K562 (cell line): Measurements from ENCODE around the gene ERBB4. TPM values are rescaled to one million over a fixed set of nuclear protein-coding genes. Genes with fewer than 3 reads are reported as not detected.

Experiments used
- ATAC-seq: fragments of 200-7000 bp; cut with Tn5 transposase; 3 replicates; pipeline ENCODE4 v1.9.1; 2020; ENCODE audit warnings: moderate library complexity
- BruUV-seq: library from RNA; stranded (reverse); fragments of 400-500 nt; replicated peaks from 2 replicates; lab custom pipeline; 2021; lab: Mats Ljungman, UMichigan
- CTCF ChIA-PET: fragments of 300-600 bp; formaldehyde crosslinking; extraction: SDS; loops from one replicate; lab custom pipeline; 2021; ENCODE audit warnings: low intra/inter-chr PET ratio; lab: Yijun Ruan, JAX
- POLR2A ChIA-PET: fragments of 300-600, 350-650 bp; sonication (Branson Sonifier 250); formaldehyde crosslinking; extraction: SDS; loops from one replicate; lab custom pipeline; 2021; ENCODE audit warnings: antibody characterized with exemption, inconsistent platforms; lab: Yijun Ruan, JAX
- DNase-seq, 4 experiments: peaks; one replicate each; pipeline versions ENCODE4 v3.0.0 to v3.0.0-alpha.2; 2011 to 2018; ENCODE audit warnings: low spot score in 3 of 4, mixed read lengths in 3 of 4; ENCODE audit errors: extremely low read depth in 1 of 4
- FAIRE-seq: peaks from 2 replicates; lab custom pipeline; 2011; peaks lifted over from hg19 to GRCh38; lab: Jason Lieb, UNC
- H2AFZ ChIP-seq: 2 replicates; pipeline ENCODE4 v1.6.0; 2011; ENCODE audit warnings: low read depth, low read length, control low read depth, inconsistent platforms
- H3K27ac ChIP-seq: fragments of 200-600 bp; 3 replicates; pipeline ENCODE4 v1.8.0; 2011; ENCODE audit warnings: low read depth, mild to moderate bottlenecking, control low read depth, inconsistent platforms, low read length, moderate library complexity, mixed read lengths; ENCODE audit errors: extremely low read depth
- H3K27me3 ChIP-seq, 2 experiments: fragments of 300-600 bp in 1 of 2; 2 replicates in 1 of 2; 3 replicates in 1 of 2; pipeline versions ENCODE4 v1.6.0 to v1.8.0; 2011; ENCODE audit warnings: inconsistent platforms in 2 of 2, low read length in 2 of 2, mild to moderate bottlenecking in 1 of 2, mixed read lengths in 1 of 2, moderate library complexity in 1 of 2; ENCODE audit not compliant: control insufficient read depth in 2 of 2, insufficient read depth in 2 of 2
- H3K36me3 ChIP-seq: fragments of 300-600 bp; 3 replicates; pipeline ENCODE4 v1.8.0; 2011; ENCODE audit warnings: mild to moderate bottlenecking, low read length, inconsistent platforms; ENCODE audit not compliant: control insufficient read depth, insufficient read depth
- H3K4me1 ChIP-seq, 2 experiments: fragments of 200-600 bp in 1 of 2; replicated peaks in 1 of 2; 2 replicates in 1 of 2; 3 replicates in 1 of 2; pipeline versions ENCODE4 v1.5.1 to v1.8.0; 2011; ENCODE audit warnings: inconsistent platforms in 2 of 2, low read length in 2 of 2, mild to moderate bottlenecking in 1 of 2, mixed read lengths in 1 of 2, moderate library complexity in 1 of 2; ENCODE audit not compliant: control insufficient read depth in 2 of 2, insufficient read depth in 2 of 2
- H3K4me2 ChIP-seq: 2 replicates; pipeline ENCODE4 v1.6.1; 2011; ENCODE audit warnings: low read length, control low read depth, inconsistent platforms, mixed read lengths; ENCODE audit not compliant: insufficient read depth
- H3K4me3 ChIP-seq: fragments of 200-600 bp; sonication (generic), shearing (Covaris generic); 2 replicates; pipeline ENCODE4 v1.5.1; 2016; ENCODE audit warnings: control low read depth, inconsistent platforms
- H3K79me2 ChIP-seq: fragments of 200-600 bp; 3 replicates; pipeline ENCODE4 v1.8.0; 2011; ENCODE audit warnings: low read length, inconsistent platforms; ENCODE audit not compliant: control insufficient read depth, insufficient read depth
- H3K9ac ChIP-seq, 2 experiments: 2 replicates each; pipeline versions ENCODE4 v1.6.0 to v1.6.1; 2011; ENCODE audit warnings: low read depth in 2 of 2, low read length in 2 of 2, control low read depth in 1 of 2, inconsistent platforms in 1 of 2, mild to moderate bottlenecking in 1 of 2, mixed read lengths in 1 of 2; ENCODE audit not compliant: insufficient read depth in 1 of 2
- H3K9me1 ChIP-seq: one replicate; pipeline ENCODE4 v1.6.0; 2011; ENCODE audit warnings: inconsistent platforms, mild to moderate bottlenecking, low read length, moderate library complexity; ENCODE audit not compliant: control insufficient read depth, insufficient read depth
- H3K9me3 ChIP-seq: replicated peaks from 2 replicates; pipeline ENCODE4 v1.5.1; 2011; ENCODE audit warnings: low read depth, low read length, inconsistent platforms; ENCODE audit not compliant: control insufficient read depth, insufficient read depth
- H4K20me1 ChIP-seq: replicated peaks from 2 replicates; pipeline ENCODE4 v1.6.1; 2011; ENCODE audit warnings: low read length, inconsistent platforms, mixed read lengths; ENCODE audit not compliant: control insufficient read depth, insufficient read depth
- ELF2 ChIP-seq: fragments of 250-450 bp; sonication (Bioruptor Pico); IDR thresholded peaks from 2 replicates; pipeline ENCODE4 v1.5.0; 2021; ENCODE audit warnings: mild to moderate bottlenecking
- IRF2 ChIP-seq: sonication (generic); formaldehyde crosslinking; IDR thresholded peaks from 2 replicates; pipeline ENCODE4 v1.8.1; 2022; ENCODE audit warnings: mild to moderate bottlenecking, missing genetic modification reagents
- MBD1 ChIP-seq: fragments of 250-450 bp; sonication (Bioruptor Pico); IDR thresholded peaks from 2 replicates; pipeline ENCODE4 v1.8.0; 2022; ENCODE audit warnings: inconsistent platforms
- NKRF ChIP-seq: fragments of 450-650 bp; IDR thresholded peaks from 2 replicates; pipeline ENCODE4 v1.6.1; 2016; ENCODE audit warnings: borderline replicate concordance
- NR3C1 ChIP-seq: sonication (generic); formaldehyde crosslinking; IDR thresholded peaks from 2 replicates; pipeline ENCODE4 v1.8.1; 2022; ENCODE audit warnings: missing genetic modification reagents
- POLR2B ChIP-seq: fragments of 450-650 bp; IDR thresholded peaks from 2 replicates; pipeline ENCODE4 v1.6.1; 2018; ENCODE audit warnings: low read depth; ENCODE audit not compliant: partially characterized antibody
- PTTG1 ChIP-seq: fragments of 450-650 bp; IDR thresholded peaks from 2 replicates; pipeline ENCODE4 v1.6.1; 2016; ENCODE audit warnings: low read depth, mild to moderate bottlenecking, missing genetic modification characterization, missing compliant biosample characterization
- STAT6 ChIP-seq: sonication (generic); formaldehyde crosslinking; IDR thresholded peaks from 2 replicates; pipeline ENCODE4 v1.8.1; 2023; ENCODE audit warnings: mild to moderate bottlenecking, missing genetic modification reagents
- TAF1 ChIP-seq: IDR thresholded peaks from 2 replicates; pipeline ENCODE4 v1.6.1; 2011; ENCODE audit warnings: mild to moderate bottlenecking, low read length, moderate library complexity; ENCODE audit not compliant: insufficient read depth, control insufficient read depth, severe bottlenecking; ENCODE audit errors: extremely low read depth
- TBP ChIP-seq: optimal IDR thresholded peaks from 2 replicates; pipeline ENCODE3; 2011; ENCODE audit warnings: low read depth, low read length, improper control_type of control experiment
- TGIF2 ChIP-seq: sonication (generic); formaldehyde crosslinking; IDR thresholded peaks from 2 replicates; pipeline ENCODE4 v1.8.1; 2022; ENCODE audit warnings: mild to moderate bottlenecking, missing genetic modification reagents, moderate library complexity
- THRA ChIP-seq: fragments of 450-650 bp; IDR thresholded peaks from 2 replicates; pipeline ENCODE4 v1.6.1; 2017; ENCODE audit warnings: mild to moderate bottlenecking, moderate library complexity
- ZNF175 ChIP-seq: fragments of 200-800 bp; sonication (Bioruptor generic); IDR thresholded peaks from 2 replicates; pipeline ENCODE4 v1.6.1; 2016; ENCODE audit warnings: low read depth, mild to moderate bottlenecking, missing genetic modification characterization, missing compliant biosample characterization
- ZNF740 ChIP-seq, 3 experiments: fragments of 200-800 bp in 1 of 3; sonication (Bioruptor generic) in 1 of 3; sonication (generic) in 1 of 3; formaldehyde crosslinking in 1 of 3; IDR thresholded peaks; 2 replicates each; pipeline versions ENCODE4 v1.6.1 to v1.8.0; 2016 to 2022; ENCODE audit warnings: mild to moderate bottlenecking in 2 of 3, missing compliant biosample characterization in 2 of 3, missing genetic modification characterization in 2 of 3, missing genetic modification reagents in 1 of 3
- WGBS: fragments of 100-300 bp; shearing (Covaris generic); methylation state at CpG from one replicate; pipeline ENCODE4 v1.1.6; 2016; ENCODE audit warnings: low coverage, mixed read lengths; ENCODE audit not compliant: insufficient coverage; ENCODE audit errors: missing lambda C conversion rate; 5-methylcytosine and 5-hydroxymethylcytosine counted together
- in situ Hi-C: fragments of 300-500 bp; cut with MboI; formaldehyde crosslinking; loops from 4 replicates; pipeline ENCODE4 v1.15.0; 2018; ENCODE audit warnings: inconsistent platforms, mixed read lengths
- intact Hi-C: fragments of 100-400 bp; cut with micrococcal nuclease; formaldehyde crosslinking; loops from 2 replicates; pipeline ENCODE4 v1.14.2; 2022
- polyA plus RNA-seq, 8 experiments: library from polyadenylated mRNA; depleted of rRNA in 4 of 8; stranded (reverse) in 5 of 8; unstranded in 3 of 8; fragments of >200 nt; fragmentation: Nextera tagmentation in 2 of 8; fragmentation: Illumina TruSeq in 1 of 8; extraction: Ambion mirVana in 2 of 8; extraction: Trizol in 1 of 8; gene quantifications; 2 replicates each; pipeline versions ENCODE4 v1.2.1 to v1.2.3, GENCODE V29; 2011 to 2014; ENCODE audit warnings: inconsistent platforms in 1 of 8, missing spikeins in 1 of 8
- total RNA-seq, 7 experiments: library from RNA; depleted of rRNA in 6 of 7; stranded (reverse); fragments of >200 nt in 6 of 7; fragmentation: Illumina TruSeq in 2 of 7; extraction: Trizol in 2 of 7; gene quantifications; 2 replicates each; pipeline versions ENCODE4 v1.2.1 to v1.2.3, GENCODE V29; 2011 to 2021; ENCODE audit warnings: low replicate concordance in 1 of 7

ERBB4 gene
- total and polyA plus RNA-seq, 9 of the 15 experiments (the other 6 are each of a cell fraction or from before 2014, with no cell fraction given), result not detected

GRCh38 chr2:212170382-212170781 lies 368.2 kb downstream of the ERBB4 start:
- POLR2A ChIA-PET, result no interaction called here
- CTCF ChIA-PET, result no interaction called here
- intact Hi-C loops, result no loop called here
- Histone ChIP-seq H4K20me1 (no peaks in the 10 kb centered on the region), H3K27me3 (no peaks in the 10 kb centered on the region), H3K27ac (no peak overlapping the region), H3K4me2 (no peak overlapping the region), H3K9ac (no peak overlapping the region), H3K79me2 (no peaks in the 10 kb centered on the region), H3K4me3 (no peak overlapping the region), H3K9me3 (no peaks in the 10 kb centered on the region), H3K9me1 (no peaks in the 10 kb centered on the region), H2AFZ (no peak overlapping the region), H3K4me1 (no peaks in the 10 kb centered on the region), H3K36me3 (no peaks in the 10 kb centered on the region)
- no TSS peak for BruUV-seq
- FAIRE-seq, result no peak
- no peak for DNase-seq
- WGBS, result 0% methylated on average over 2 of the region's 2 CpGs
- in situ Hi-C loops, result no loop called here
- no peak for ATAC-seq
- TF ChIP-seq IRF2 (CRISPR knock-in tag) (no peak), THRA (no peak), POLR2B (no peak), ZNF740 (CRISPR knock-in tag; IDR thresholded peaks at IDR 0.05) (no peak), ZNF740 (tag; IDR thresholded peaks at IDR 0.05) (no peak), NKRF (no peak), NR3C1 (CRISPR knock-in tag) (no peak), MBD1 (CRISPR knock-in tag) (no peak), TBP (no peak), PTTG1 (tag) (no peak), TGIF2 (CRISPR knock-in tag) (no peak), STAT6 (CRISPR knock-in tag) (no peak), ELF2 (CRISPR knock-in tag) (no peak), ZNF175 (CRISPR knock-in tag) (no peak), TAF1 (no peak)
